SK-N-MC (cell line): Measurements from ENCODE around the gene TRAPPC6A.

Experiments
- DNase-seq: peaks from one replicate; pipeline ENCODE4 v3.0.0-alpha.2; 2011; ENCODE audit warnings: low read depth, low spot score
- H3K27ac ChIP-seq: fragments of 200-600 bp; sonication (generic); 2 replicates; pipeline ENCODE4 v1.5.1; 2016; ENCODE audit warnings: mixed run types
- H3K36me3 ChIP-seq: fragments of 200-600 bp; sonication (generic); 2 replicates; pipeline ENCODE4 v1.6.1; 2017; ENCODE audit warnings: antibody characterized with exemption, low read length, mixed read lengths; ENCODE audit not compliant: insufficient read depth
- H3K4me3 ChIP-seq: fragments of 200-600 bp; sonication (generic); 2 replicates; pipeline ENCODE4 v1.5.1; 2016
- H3K9ac ChIP-seq: fragments of 200-600 bp; sonication (generic); 2 replicates; pipeline ENCODE4 v1.8.0; 2017; ENCODE audit warnings: mixed run types, mixed read lengths; ENCODE audit not compliant: insufficient read length
- H3K9me3 ChIP-seq: fragments of 200-600 bp; sonication (generic); 2 replicates; pipeline ENCODE4 v1.6.1; 2017; ENCODE audit warnings: low read depth, mild to moderate bottlenecking, antibody characterized with exemption, low read length, moderate library complexity, mixed read lengths
- EZH2 ChIP-seq: fragments of 200-600 bp; sonication (generic); IDR thresholded peaks from one replicate; pipeline ENCODE4 v1.6.1; 2017; ENCODE audit warnings: antibody characterized with exemption
- FOXP2 ChIP-seq: optimal IDR thresholded peaks from 2 replicates; pipeline ENCODE3; 2011; ENCODE audit warnings: mild to moderate bottlenecking, moderate library complexity; ENCODE audit not compliant: insufficient read depth; ENCODE audit errors: extremely low read length, control extremely low read depth
- POLR2AphosphoS5 ChIP-seq: IDR thresholded peaks from 2 replicates; pipeline ENCODE4 v1.6.1; 2012; ENCODE audit warnings: mild to moderate bottlenecking, low read depth, low read length, borderline replicate concordance

TRAPPC6A gene

GRCh38 chr19:45170146-45171106 lies 7.6 kb downstream of the TRAPPC6A start:
- TF ChIP-seq POLR2AphosphoS5: no peak
- Histone ChIP-seq H3K9ac (no peak overlapping the region), H3K4me3 (no peak overlapping the region), H3K36me3 (no peaks in the 10 kb centered on the region), H3K27ac (no peak overlapping the region), H3K9me3 (no peaks in the 10 kb centered on the region)
- DNase-seq: no peak

- no peak for DNase-seq
- TF ChIP-seq FOXP2: no peak
- TF ChIP-seq EZH2: no peak
- no peak for TF ChIP-seq POLR2AphosphoS5
- H3K27ac ChIP-seq: no peak overlapping the region
- H3K9me3 ChIP-seq: no peaks in the 10 kb centered on the region
- no peak overlapping the region for H3K4me3 ChIP-seq
- H3K9ac ChIP-seq: no peak overlapping the region
- no peaks in the 10 kb centered on the region for H3K36me3 ChIP-seq
Observed at GRCh38 chr19:45169602-45170001, 8.4 kb downstream of the TRAPPC6A start.

GRCh38 chr19:45168767-45169351 lies 9.2 kb downstream of the TRAPPC6A start:
- no peak overlapping the region for H3K27ac ChIP-seq
- no peak for TF ChIP-seq FOXP2
- H3K36me3 ChIP-seq: no peaks in the 10 kb centered on the region
- H3K9me3 ChIP-seq: no peaks in the 10 kb centered on the region
- H3K4me3 ChIP-seq: no peak overlapping the region
- no peak for DNase-seq
- no peak overlapping the region for H3K9ac ChIP-seq

GRCh38 chr19:45166723-45167252 lies 11.2 kb downstream of the TRAPPC6A start:
- Histone ChIP-seq H3K27ac (no peak overlapping the region), H3K9me3 (no peaks in the 10 kb centered on the region), H3K4me3 (no peak overlapping the region), H3K36me3 (no peaks in the 10 kb centered on the region), H3K9ac (no peak overlapping the region)
- no peak for DNase-seq
- TF ChIP-seq EZH2 (no peak), FOXP2 (no peak), POLR2AphosphoS5 (no peak)

- Histone ChIP-seq H3K4me3 (no peak overlapping the region), H3K36me3 (no peaks in the 10 kb centered on the region), H3K9me3 (no peaks in the 10 kb centered on the region), H3K9ac (no peak overlapping the region), H3K27ac (no peak overlapping the region)
- TF ChIP-seq FOXP2: no peak
- TF ChIP-seq POLR2AphosphoS5: no peak
- no peak for TF ChIP-seq EZH2
- DNase-seq: no peak
Observed at GRCh38 chr19:45164577-45165335, 13.3 kb downstream of the TRAPPC6A start.

GRCh38 chr19:45163751-45164460 lies 14.1 kb downstream of the TRAPPC6A start:
- no peak for TF ChIP-seq POLR2AphosphoS5
- no peak for TF ChIP-seq EZH2
- no peak for TF ChIP-seq FOXP2
- no peak for DNase-seq
- Histone ChIP-seq H3K36me3 (no peaks in the 10 kb centered on the region), H3K9ac (no peak overlapping the region), H3K4me3 (no peak overlapping the region), H3K9me3 (no peaks in the 10 kb centered on the region), H3K27ac (no peak overlapping the region)

- no peak overlapping the region for H3K9ac ChIP-seq
- no peak for DNase-seq
- no peak for TF ChIP-seq FOXP2
- no peak for TF ChIP-seq EZH2
- no peak for TF ChIP-seq POLR2AphosphoS5
- H3K36me3 ChIP-seq: no peaks in the 10 kb centered on the region
- no peaks in the 10 kb centered on the region for H3K9me3 ChIP-seq
- no peak overlapping the region for H3K27ac ChIP-seq
- no peak overlapping the region for H3K4me3 ChIP-seq
Observed at GRCh38 chr19:45163156-45163555, 14.9 kb downstream of the TRAPPC6A start.

GRCh38 chr19:45162608-45163143 lies 15.4 kb downstream of the TRAPPC6A start:
- no peaks in the 10 kb centered on the region for H3K36me3 ChIP-seq
- no peak overlapping the region for H3K9ac ChIP-seq
- TF ChIP-seq FOXP2: no peak
- no peak for TF ChIP-seq EZH2
- TF ChIP-seq POLR2AphosphoS5: no peak
- H3K9me3 ChIP-seq: no peaks in the 10 kb centered on the region
- DNase-seq: no peak
- no peak overlapping the region for H3K4me3 ChIP-seq
- no peak overlapping the region for H3K27ac ChIP-seq
